WTC11 (cell line): Measurements from ENCODE around the gene AIDA. TPM values are rescaled to one million over a fixed set of nuclear protein-coding genes. Genes with fewer than 3 reads are reported as not detected.

Experiments used
- ATAC-seq: fragments of 200-7000 bp; cut with Tn5 transposase; 2 replicates; pipeline ENCODE4 v1.10.0; 2021; ENCODE audit warnings: mild to moderate bottlenecking, moderate library complexity
- CTCF ChIA-PET: fragments of 300-600 bp; sonication (Branson Sonifier 250); formaldehyde crosslinking; loops from one replicate; lab custom pipeline; 2021; ENCODE audit warnings: antibody characterized with exemption; lab: Charles Lee
- POLR2A ChIA-PET: fragments of 350-600 bp; sonication (Branson Sonifier 250); formaldehyde crosslinking; loops from one replicate; lab custom pipeline; 2021; ENCODE audit warnings: antibody characterized with exemption; lab: Charles Lee
- DNase-seq: peaks from one replicate; pipeline ENCODE4 v3.0.0; 2021; ENCODE audit warnings: low spot score
- H3K27ac Mint-ChIP-seq: 2 replicates; pipeline ENCODE4 v1.8.0; 2021; ENCODE audit warnings: mixed read lengths
- H3K27me3 Mint-ChIP-seq: 2 replicates; pipeline ENCODE4 v1.8.0; 2021; ENCODE audit warnings: low read depth, mild to moderate bottlenecking, moderate library complexity, mixed read lengths
- H3K36me3 Mint-ChIP-seq: 2 replicates; pipeline ENCODE4 v1.8.0; 2021; ENCODE audit warnings: mixed read lengths
- H3K4me1 Mint-ChIP-seq: 2 replicates; pipeline ENCODE4 v1.8.0; 2022; ENCODE audit warnings: mixed read lengths
- H3K4me3 Mint-ChIP-seq: 2 replicates; pipeline ENCODE4 v1.8.0; 2021; ENCODE audit warnings: mild to moderate bottlenecking, moderate library complexity, mixed read lengths
- H3K9me3 Mint-ChIP-seq: 2 replicates; pipeline ENCODE4 v1.8.0; 2021; ENCODE audit warnings: mixed read lengths
- ATF2 ChIP-seq: sonication (generic); formaldehyde crosslinking; IDR thresholded peaks from 2 replicates; pipeline ENCODE4 v1.8.1; 2022; ENCODE audit warnings: low read depth, missing genetic modification reagents, borderline replicate concordance
- CBFB ChIP-seq: sonication (generic); formaldehyde crosslinking; IDR thresholded peaks from 2 replicates; pipeline ENCODE4 v1.8.1; 2022; ENCODE audit warnings: mild to moderate bottlenecking, low read depth, missing genetic modification reagents
- E2F4 ChIP-seq: sonication (generic); formaldehyde crosslinking; IDR thresholded peaks from 2 replicates; pipeline ENCODE4 v1.8.1; 2022; ENCODE audit warnings: low read depth, mild to moderate bottlenecking, moderate library complexity, missing genetic modification reagents, borderline replicate concordance
- FOXK1 ChIP-seq: sonication (generic); formaldehyde crosslinking; IDR thresholded peaks from 2 replicates; pipeline ENCODE4 v1.8.0; 2022; ENCODE audit warnings: mild to moderate bottlenecking, moderate library complexity, missing genetic modification reagents
- GABPB1 ChIP-seq: sonication (generic); formaldehyde crosslinking; IDR thresholded peaks from 2 replicates; pipeline ENCODE4 v1.8.1; 2023; ENCODE audit warnings: mild to moderate bottlenecking, missing genetic modification reagents
- HMGXB4 ChIP-seq: sonication (generic); formaldehyde crosslinking; IDR thresholded peaks from 2 replicates; pipeline ENCODE4 v1.8.1; 2023; ENCODE audit warnings: mild to moderate bottlenecking, moderate library complexity, missing genetic modification reagents
- JUN ChIP-seq: sonication (generic); formaldehyde crosslinking; IDR thresholded peaks from 2 replicates; pipeline ENCODE4 v1.8.0; 2023; ENCODE audit warnings: mild to moderate bottlenecking, missing genetic modification reagents
- NFE2L1 ChIP-seq: sonication (generic); formaldehyde crosslinking; IDR thresholded peaks from 2 replicates; pipeline ENCODE4 v1.8.1; 2023; ENCODE audit warnings: missing genetic modification reagents
- NFYB ChIP-seq: sonication (generic); formaldehyde crosslinking; conservative IDR thresholded peaks from 2 replicates; pipeline ENCODE4 v1.8.0; 2022; ENCODE audit warnings: low read depth, missing genetic modification reagents
- NR1H2 ChIP-seq: sonication (generic); formaldehyde crosslinking; IDR thresholded peaks from 2 replicates; pipeline ENCODE4 v1.9.0; 2021; ENCODE audit warnings: mild to moderate bottlenecking, moderate library complexity, missing genetic modification reagents
- NR2C2 ChIP-seq: sonication (generic); formaldehyde crosslinking; IDR thresholded peaks from 2 replicates; pipeline ENCODE4 v1.8.0; 2022; ENCODE audit warnings: mild to moderate bottlenecking, missing genetic modification reagents
- OVOL2 ChIP-seq: fragments of 250-450 bp; sonication (Bioruptor Pico); IDR thresholded peaks from 2 replicates; pipeline ENCODE4 v1.9.0; 2021; ENCODE audit warnings: mild to moderate bottlenecking, borderline replicate concordance
- RORB ChIP-seq: fragments of 250-450 bp; sonication (Bioruptor Pico); IDR thresholded peaks from 2 replicates; pipeline ENCODE4 v1.9.0; 2021; ENCODE audit warnings: mild to moderate bottlenecking
- STAT6 ChIP-seq: sonication (generic); formaldehyde crosslinking; conservative IDR thresholded peaks from 2 replicates; pipeline ENCODE4 v1.8.1; 2023; ENCODE audit warnings: mild to moderate bottlenecking, low read depth, missing genetic modification reagents, moderate library complexity
- TEAD1 ChIP-seq: sonication (generic); formaldehyde crosslinking; IDR thresholded peaks from 2 replicates; pipeline ENCODE4 v1.8.0; 2022; ENCODE audit warnings: mild to moderate bottlenecking, missing genetic modification reagents
- USF2 ChIP-seq: sonication (generic); formaldehyde crosslinking; IDR thresholded peaks from 2 replicates; pipeline ENCODE4 v1.8.1; 2023; ENCODE audit warnings: mild to moderate bottlenecking, missing genetic modification reagents, moderate library complexity
- ZBTB43 ChIP-seq: sonication (generic); formaldehyde crosslinking; IDR thresholded peaks from 2 replicates; pipeline ENCODE4 v1.8.1; 2023; ENCODE audit warnings: mild to moderate bottlenecking, missing genetic modification reagents
- ZNF396 ChIP-seq: fragments of 250-450 bp; sonication (Bioruptor Pico); IDR thresholded peaks from 2 replicates; pipeline ENCODE4 v1.8.0; 2021; ENCODE audit warnings: mild to moderate bottlenecking, moderate library complexity, borderline replicate concordance
- ZNF425 ChIP-seq: fragments of 250-450 bp; sonication (Bioruptor Pico); conservative IDR thresholded peaks from 2 replicates; pipeline ENCODE4 v1.9.0; 2021; ENCODE audit warnings: mild to moderate bottlenecking
- ZNF512 ChIP-seq: sonication (generic); formaldehyde crosslinking; IDR thresholded peaks from 2 replicates; pipeline ENCODE4 v1.8.1; 2022; ENCODE audit warnings: missing genetic modification reagents, borderline replicate concordance
- total RNA-seq: library from RNA; stranded (reverse); gene quantifications from 3 replicates; pipeline ENCODE4 v1.2.3, GENCODE V29; 2021

The AIDA gene
- total RNA-seq, 1 experiment from 2014 or later, result 81.2 TPM

GRCh38 chr1:222643606-222643937 lies 68.7 kb downstream of the AIDA start:
- POLR2A ChIA-PET, result interaction anchor here (0.6 to 1.9 kb wide), 4 partner anchors 25 to 69 kb away, joined by 3 to 7 read pairs (median 4); partner anchors contain the start of genes AIDA, BROX and TAF1A
- H3K4me3 Mint-ChIP-seq, result peak overlapping the region; percentile 97
- DNase-seq, result no peak
- H3K36me3 Mint-ChIP-seq, result peaks cover 21% of the 10 kb centered on the region
- peak overlapping the region; percentile 97 for H3K27ac Mint-ChIP-seq
- ATAC-seq, result no peak; the same call in 1 of the 2 replicates
- no peaks in the 10 kb centered on the region for H3K27me3 Mint-ChIP-seq
- peaks cover 13% of the 10 kb centered on the region for H3K4me1 Mint-ChIP-seq
- H3K9me3 Mint-ChIP-seq, result no peaks in the 10 kb centered on the region
- CTCF ChIA-PET, result interaction anchor here (1.9 to 3.3 kb wide), 2 partner anchors 9 to 179 kb away, joined by 7 to 28 read pairs; no protein-coding TSS in a partner anchor
- TF ChIP-seq E2F4 (CRISPR knock-in tag) (no peak), NR2C2 (CRISPR knock-in tag) (no peak), RORB (CRISPR knock-in tag) (no peak), CBFB (CRISPR knock-in tag) (no peak), NFE2L1 (CRISPR knock-in tag) (no peak), NR1H2 (CRISPR knock-in tag) (no peak), TEAD1 (no peak), ZNF396 (CRISPR knock-in tag) (no peak), STAT6 (CRISPR knock-in tag) (no peak), ZNF425 (no peak), ZBTB43 (CRISPR knock-in tag) (no peak), USF2 (no peak)

GRCh38 chr1:222642468-222642867 lies 69.8 kb downstream of the AIDA start:
- DNase-seq, result no peak
- Mint-ChIP-seq H3K4me3 (peak overlapping the region; percentile 17; the same call in 1 of the 2 replicates), H3K36me3 (peaks cover 29% of the 10 kb centered on the region), H3K27ac (no peak overlapping the region), H3K9me3 (no peaks in the 10 kb centered on the region), H3K4me1 (peaks cover 13% of the 10 kb centered on the region), H3K27me3 (no peaks in the 10 kb centered on the region)
- POLR2A ChIA-PET, result no interaction called here
- ATAC-seq, result no peak
- CTCF ChIA-PET, result interaction anchor here (3.3 kb wide), 1 partner anchor 8 kb away, joined by 28 read pairs; no protein-coding TSS in a partner anchor
- TF ChIP-seq GABPB1 (no peak), JUN (CRISPR knock-in tag) (no peak), OVOL2 (no peak), NFYB (CRISPR knock-in tag) (no peak), HMGXB4 (CRISPR knock-in tag) (no peak), ZNF512 (CRISPR knock-in tag) (no peak), ATF2 (CRISPR knock-in tag) (no peak), FOXK1 (no peak)
